Astrocyte of the hippocampus (primary cell): ENCODE measurements around the gene BDKRB2.
A peak's percentile ranks its signal among the peaks of the same experiment; 100 is the strongest.

ENCODE experiments used
- DNase-seq: peaks from one replicate; pipeline ENCODE4 v3.0.0; 2011; ENCODE audit warnings: low read depth, low spot score

BDKRB2 gene

DNA sequence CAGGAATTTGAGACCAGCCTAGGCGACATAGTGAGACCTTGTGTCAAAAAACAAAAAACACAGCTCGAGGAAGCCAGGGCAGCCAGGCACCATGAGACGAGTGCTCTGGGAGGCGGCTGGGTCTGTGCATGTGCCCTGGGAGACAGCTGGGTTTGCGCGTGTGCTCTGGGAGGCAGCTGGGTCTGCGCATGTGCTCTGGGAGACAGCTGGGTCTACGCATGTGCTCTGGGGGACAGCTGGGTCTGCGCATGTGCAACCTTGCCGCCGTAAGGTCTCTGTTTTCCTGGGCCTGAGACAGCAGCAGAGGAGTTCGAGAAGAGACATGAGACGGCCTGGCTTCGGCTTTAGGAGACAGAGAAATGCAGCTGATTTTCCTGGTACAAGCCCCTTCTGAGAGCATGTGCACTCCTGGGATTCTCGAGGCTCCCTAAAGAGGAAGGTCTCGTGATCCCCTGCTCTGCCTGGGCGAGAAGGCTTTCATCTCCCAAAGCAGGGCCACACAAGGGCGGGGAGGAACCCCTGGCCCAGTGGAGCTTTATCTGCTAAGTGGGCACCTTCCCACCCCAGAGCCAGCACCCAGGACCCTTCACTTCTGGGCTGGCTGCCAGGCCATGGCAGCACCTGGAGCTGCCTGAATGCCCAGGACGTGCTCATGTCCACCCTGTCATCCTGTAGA is 47.8 kb downstream of the BDKRB2 start:
- DNase-seq, result no peak

DNA sequence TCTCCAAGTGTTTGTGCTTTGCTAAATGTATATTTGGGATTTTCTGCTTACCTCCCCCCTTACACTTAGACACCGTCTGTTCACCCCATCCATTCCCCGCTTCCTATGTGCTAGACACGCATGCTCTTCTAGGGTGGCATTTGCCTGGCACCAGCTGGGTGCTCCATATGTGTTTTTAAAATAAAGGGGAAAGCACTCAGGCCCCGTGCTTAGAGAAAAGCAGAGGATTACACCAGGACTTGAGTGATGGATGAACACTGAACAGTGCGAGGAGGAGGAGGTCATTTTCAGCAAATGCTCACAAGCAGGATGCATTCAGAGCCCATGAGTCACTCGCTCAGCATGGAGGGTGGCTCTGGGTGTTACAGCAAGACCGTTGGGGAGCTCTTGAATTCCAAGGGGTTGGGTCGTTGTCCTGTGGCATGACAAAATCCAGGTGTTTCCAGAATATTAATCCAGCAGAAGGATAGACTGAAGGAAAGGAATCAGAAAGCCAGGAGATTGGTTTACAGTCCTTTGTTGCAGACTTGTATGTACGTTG is 48.4 kb downstream of the BDKRB2 start:
- peak; percentile 81 for DNase-seq

GRCh38 chr14:96254687-96255086 is 50.0 kb downstream of the BDKRB2 start:
- no peak for DNase-seq

DNA sequence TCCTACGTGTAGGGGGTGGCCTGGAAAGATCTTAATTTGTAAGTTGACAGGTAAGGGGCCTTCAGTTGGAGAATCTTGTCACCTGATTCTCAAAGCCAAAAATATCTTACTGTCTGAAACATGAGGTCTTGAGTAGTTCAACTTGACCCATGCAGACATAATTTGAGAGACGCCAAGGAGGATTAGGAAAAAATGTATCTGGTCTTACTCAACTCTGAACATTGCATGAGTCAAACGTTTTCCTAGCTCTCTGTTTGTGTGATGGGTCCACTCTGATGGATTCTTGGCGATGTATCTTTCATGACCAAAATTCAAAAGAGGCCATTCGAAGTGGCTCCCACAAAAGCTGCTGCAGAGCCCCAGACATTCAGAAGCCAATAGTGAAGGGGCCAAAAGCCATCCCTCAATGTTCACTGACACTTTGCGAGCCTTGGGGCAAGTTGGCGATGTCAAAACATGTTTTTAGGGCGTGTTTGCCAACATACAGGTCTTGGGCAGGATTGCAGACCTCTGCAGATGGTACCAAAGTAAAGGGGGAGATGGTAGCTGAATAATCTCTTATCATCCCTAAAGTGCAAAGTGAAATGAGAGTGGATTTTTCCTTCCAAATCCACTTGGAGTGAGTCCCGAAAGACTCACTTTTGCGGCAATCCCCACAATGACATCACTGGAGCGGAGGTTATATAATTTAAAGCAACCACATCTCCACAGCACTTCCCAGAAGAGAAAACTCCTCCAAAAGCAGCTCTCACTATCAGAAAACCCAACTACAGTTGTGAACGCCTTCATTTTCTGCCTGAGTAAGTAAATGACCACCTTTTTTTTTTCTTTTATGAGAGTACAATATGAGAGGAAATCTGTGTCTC is 51.1 kb downstream of the BDKRB2 start, which contains the start of gene BDKRB1:
Gene BDKRB1 (plus strand): TSS at position 710 of the 866 bp plus-strand sequence. CDS start 7,473 bp downstream, outside the sequence.
- no peak for DNase-seq

DNA sequence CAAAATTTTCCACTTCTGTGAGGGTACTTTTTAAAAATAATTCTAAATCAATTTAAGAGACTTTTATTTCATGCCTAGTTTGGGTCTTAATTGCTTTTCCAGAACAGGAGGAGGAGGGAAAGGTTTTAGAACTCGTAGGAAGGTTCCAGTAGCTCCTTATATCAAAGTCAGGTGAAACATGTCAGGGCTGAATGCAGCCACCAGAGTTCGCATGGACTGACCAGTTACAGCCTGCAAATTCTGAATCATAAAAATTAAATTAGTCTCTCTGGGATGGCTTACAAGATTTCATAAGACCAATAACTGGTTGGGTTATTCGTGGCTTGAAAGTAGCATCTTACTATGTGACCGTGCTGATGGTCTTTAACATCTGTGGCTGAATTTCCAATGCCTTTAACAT is 51.8 kb downstream of the BDKRB2 start:
- no peak for DNase-seq

DNA sequence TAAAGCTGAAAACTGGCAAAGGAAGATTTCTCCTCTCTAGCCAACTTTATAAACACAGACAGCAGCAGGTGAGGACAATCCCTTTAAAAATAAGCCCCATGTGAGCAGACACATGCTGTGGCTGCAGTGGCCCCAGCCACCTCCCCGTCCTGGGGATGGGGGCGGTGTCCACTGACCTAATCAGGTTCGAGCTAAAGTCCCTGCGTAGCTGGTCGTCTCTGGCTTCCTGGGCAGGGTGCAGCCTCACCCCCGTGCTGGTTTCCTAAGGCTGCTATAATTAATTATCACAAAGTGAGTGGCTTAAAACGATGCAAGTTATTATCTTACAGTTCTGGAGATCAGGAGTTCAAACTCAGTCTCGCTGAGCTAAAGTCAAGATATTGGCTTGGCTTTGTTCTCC is 52.4 kb downstream of the BDKRB2 start:
- DNase-seq, result no peak

- no peak for DNase-seq
Measured at GRCh38 chr14:96257900-96258299, 53.3 kb downstream of the BDKRB2 start.

DNA sequence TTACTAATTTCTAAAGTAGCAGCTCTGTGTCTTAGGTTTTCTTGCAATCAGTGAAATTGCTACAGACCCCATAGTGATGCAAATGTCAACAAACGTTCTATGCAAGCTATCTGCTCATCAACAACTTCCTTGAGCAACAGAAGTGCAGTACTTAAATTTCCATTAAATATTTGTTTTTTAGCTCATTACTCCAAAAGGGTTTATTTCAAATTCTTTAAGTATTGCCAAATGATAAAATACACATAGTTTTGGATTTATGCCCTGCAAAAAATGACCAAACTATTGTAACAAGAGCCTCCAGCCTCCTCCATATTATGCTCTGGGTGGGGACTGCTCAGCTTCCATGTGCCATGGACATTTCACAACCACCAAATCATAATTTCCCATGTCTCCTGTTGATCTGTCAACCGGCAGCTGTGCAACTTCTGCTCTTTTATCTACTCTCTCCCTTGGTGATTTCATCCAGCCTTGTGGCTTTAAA is 55.7 kb downstream of the BDKRB2 start:
- no peak for DNase-seq

DNA sequence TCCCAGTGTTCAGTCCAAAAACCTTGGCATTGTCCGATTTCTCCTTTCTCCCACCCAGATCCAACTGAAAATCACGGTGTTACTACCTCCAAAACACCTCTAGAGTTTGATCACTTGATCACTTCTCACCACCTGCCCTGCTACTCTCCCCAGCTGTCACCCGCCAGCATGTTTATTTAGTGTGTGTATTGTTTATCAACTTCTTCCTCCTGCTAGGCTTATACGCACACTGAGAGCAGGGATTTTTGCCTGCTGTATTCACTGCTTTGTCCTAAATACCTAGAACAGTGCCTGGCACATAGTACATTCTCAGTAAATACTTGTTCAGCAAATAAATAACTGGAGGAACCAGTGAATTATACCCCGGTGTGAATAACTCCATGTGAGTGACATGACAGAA is 56.4 kb downstream of the BDKRB2 start:
- no peak for DNase-seq

DNA sequence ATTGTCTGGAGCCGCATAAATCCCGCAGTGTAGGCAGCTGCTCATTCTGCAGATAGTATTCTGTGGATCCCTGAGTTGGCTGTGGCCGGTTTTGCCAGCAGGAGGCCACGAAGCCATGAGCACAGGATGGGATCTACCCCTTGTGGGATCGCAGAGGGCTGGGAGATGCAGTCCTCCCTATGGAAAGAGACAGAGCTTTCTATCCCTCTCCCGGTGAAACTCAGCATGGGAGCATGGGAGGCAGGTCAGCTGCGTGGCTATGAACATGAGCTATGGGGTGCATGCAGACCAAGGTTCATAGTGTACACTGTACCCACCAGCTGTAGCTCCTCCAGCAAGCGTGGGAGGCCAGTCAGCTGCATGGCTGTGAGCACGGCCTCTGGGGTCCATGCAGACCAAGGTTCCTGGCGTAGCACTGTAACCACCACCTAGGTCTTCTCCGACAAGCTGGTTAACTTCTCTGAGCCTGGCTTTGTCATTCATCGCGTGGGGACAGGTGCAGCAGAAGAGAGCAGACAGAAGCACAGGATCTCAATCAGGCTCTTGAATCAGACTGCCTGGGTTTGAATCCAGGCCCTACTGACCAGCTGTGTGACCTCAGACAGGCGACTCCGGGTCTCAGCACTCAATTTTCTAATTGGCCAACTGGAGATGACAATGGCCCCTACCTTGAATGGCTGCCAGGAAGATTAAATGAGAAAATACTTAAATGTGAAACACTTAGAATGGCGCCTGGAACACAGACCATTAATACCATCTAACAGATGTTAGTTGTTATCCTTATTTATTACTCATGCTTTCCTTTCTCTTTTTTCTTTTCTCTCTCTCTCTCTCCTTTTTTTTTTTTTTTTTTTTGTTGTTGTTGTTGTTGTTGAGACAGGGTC is 57.4 kb downstream of the BDKRB2 start:
- no peak for DNase-seq

- no peak for DNase-seq
Measured at GRCh38 chr14:96263347-96264199, 58.9 kb downstream of the BDKRB2 start.

- no peak for DNase-seq
Measured at GRCh38 chr14:96264200-96264553, 59.5 kb downstream of the BDKRB2 start.

DNA sequence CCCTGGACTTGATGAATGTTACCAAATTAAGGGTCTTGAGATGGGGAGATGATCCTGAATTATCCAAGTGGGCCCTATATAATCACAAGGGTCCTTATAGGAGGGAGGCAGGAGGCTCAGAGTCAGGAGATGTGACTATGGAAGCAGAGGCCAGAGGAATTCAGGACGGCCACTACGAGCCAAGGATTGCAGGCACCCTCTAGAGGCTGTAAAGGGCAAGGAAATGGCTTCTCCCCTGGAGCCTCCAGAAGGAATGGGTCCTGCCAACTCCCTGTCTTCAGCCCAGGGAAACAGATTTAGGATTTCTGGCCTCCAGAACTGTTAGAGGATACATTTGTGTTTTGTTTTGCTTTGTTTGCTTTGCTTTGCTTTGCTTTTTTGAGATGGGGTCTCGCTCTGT is 60.2 kb downstream of the BDKRB2 start:
- DNase-seq, result no peak

DNA sequence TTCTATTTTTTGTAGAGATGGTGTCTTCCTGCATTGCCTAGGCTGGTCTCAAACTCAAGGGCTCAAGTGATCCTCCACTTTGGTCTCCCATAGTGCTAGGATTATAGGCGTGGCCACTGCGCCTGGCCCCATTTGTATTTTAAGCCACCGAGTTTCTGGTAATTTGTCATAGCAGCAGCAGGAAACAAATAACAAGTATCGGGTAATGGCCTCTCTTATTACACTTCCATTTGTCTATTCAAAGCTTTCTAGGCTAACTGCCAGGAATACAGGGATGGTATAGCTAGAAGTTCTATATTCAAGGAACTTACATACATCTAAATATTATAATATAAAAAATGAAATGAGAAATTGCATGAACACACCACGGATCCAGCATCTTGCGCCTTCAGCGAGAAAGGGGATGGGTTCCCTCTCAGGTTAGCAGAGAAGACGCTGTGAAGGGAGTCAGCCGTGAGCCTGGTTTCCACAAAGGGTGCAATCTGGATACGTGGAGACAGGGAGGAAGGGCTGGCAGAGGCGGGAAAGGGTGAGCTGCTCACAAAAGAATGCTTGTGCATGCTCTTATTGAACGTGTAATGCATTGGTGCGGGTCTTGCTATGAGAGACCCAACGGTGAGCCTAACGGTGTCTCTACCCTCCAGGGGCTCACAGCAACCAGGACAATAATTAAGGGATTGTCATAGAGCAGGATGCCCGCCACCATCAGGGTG is 60.9 kb downstream of the BDKRB2 start:
- DNase-seq, result no peak

DNA sequence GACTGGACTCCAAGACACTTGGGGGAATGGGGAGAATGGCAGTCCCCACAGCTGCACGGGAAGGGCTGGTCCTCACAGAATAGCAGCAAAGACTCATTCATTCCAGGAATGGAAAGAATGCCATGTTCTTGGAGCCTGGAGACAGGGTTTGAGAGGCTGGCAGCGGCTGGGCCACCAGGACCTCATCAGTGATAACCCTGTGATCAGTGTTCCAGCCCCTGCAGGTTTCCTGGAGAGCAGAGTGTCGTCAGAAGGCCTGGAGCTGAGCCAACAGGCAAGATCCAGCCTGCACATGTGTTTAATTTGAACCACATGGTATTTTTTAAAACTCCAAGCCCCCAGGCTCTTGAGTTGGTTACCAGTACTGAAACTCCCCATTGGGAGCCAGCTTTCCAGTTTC is 62.7 kb downstream of the BDKRB2 start:
- peak; percentile 18 for DNase-seq

DNA sequence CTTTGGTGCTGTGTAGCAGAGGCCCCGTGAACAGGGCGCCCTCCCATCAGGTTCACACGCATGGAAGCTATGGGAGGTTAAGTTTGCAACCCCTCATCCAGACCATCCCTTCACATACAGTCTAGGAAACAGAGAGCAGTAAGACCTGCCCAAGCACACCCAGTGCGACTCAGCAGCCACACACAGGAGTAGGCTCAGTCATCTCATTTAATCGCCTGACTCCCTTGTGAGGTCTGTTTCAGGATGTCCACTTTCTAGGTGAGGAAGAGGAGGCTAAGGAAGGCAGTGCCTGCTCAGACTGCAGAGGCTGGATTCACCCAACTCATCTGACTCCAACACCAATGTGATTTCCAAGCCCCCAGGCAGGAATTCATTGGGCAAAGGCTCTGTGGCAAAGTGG is 63.3 kb downstream of the BDKRB2 start:
- no peak for DNase-seq

DNA sequence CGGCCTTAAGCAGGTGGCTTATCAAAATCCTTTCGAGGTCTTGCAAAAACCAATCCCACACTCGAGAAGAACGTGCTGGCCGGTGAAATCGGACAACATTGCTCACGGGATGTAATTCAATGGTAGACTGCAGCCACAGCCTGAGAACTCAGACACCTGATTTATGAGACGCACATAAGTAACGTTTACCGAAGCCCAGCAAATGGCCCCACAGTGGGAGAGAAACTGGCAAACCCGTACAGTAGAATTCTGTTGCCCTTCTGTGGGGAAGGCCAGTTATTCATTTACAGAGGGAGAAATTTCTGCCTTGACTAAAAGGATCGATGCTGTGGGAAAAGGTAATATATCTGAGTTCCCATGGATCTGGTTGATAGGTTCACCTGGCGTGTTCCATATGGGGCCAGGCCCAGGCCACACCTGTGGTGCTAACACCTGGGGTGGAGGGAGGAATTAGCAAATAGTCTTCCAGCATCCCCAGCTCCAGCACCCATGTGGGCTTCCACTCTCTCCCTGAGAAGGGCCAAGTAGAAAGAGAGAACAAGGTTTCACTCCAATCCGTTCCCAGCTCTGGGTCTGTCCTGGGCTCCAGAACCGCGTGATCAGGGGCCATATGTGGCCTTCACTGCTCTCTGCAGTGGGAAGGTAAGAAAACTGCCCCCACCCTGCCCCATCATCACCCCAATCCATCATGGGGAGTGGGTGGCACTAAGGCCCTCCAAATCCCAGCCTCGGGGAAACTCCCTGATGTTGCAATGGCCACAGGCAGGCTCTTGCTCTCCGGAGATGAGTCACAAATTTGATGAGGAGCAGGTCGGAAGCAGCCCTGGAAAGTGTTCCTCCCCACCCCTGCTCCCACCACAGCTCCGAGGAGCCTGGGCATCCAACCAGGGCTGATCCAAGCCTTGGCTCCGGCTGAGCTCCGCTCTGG is 64.1 kb downstream of the BDKRB2 start:
- peak; percentile 62 for DNase-seq

GRCh38 chr14:96269359-96269710 is 64.7 kb downstream of the BDKRB2 start:
- no peak for DNase-seq
